Esophagus muscularis mucosa (tissue), 4 donors: ENCODE data around the gene SLC16A12. TPM values are rescaled to one million over a fixed set of nuclear protein-coding genes. Genes with fewer than 3 reads are reported as not detected.
A peak's percentile ranks its signal among the peaks of the same experiment; 100 is the strongest.
"Not testable (repeated sequence)": the region's sequence is repeated elsewhere in the genome, so short reads cannot be mapped to it uniquely, and the experiment has no call there.

Source experiments
- DNase-seq: peaks from one replicate; pipeline ENCODE4 v3.0.0-alpha.2; 2017; ENCODE audit errors: extremely low spot score
- H3K27ac ChIP-seq, 4 donors: fragments of 200-600 bp; sonication (generic); replicated peaks in 1 of 4; 1 replicate in 3 of 4; 2 replicates in 1 of 4; pipeline ENCODE4 v1.5.1; 2016 to 2019; ENCODE audit warnings: mild to moderate bottlenecking in 1 of 4
- H3K27me3 ChIP-seq, 4 donors: fragments of 200-600 bp; sonication (generic); one replicate each; pipeline versions ENCODE4 v1.5.1 to v1.6.0; 2016 to 2019
- H3K36me3 ChIP-seq, 4 donors: fragments of 200-600 bp; sonication (generic); one replicate each; pipeline ENCODE4 v1.5.1; 2016 to 2019
- H3K4me1 ChIP-seq, 4 donors: fragments of 200-600 bp; sonication (generic); one replicate each; pipeline ENCODE4 v1.5.1; 2016 to 2019
- H3K4me3 ChIP-seq, 4 donors: fragments of 200-600 bp; sonication (generic); 1 replicate in 2 of 4; 2 replicates in 2 of 4; pipeline ENCODE4 v1.5.1; 2016 to 2019; ENCODE audit warnings: mild to moderate bottlenecking in 4 of 4, moderate library complexity in 1 of 4
- H3K9me3 ChIP-seq, 4 donors: fragments of 200-600 bp; sonication (generic); 1 replicate in 3 of 4; 2 replicates in 1 of 4; pipeline ENCODE4 v1.5.1; 2016 to 2019
- CTCF ChIP-seq, 3 experiments: fragments of 200-600 bp in 2 of 3; fragments of 450-650 bp in 1 of 3; sonication (generic) in 2 of 3; IDR thresholded peaks; one replicate each; pipeline ENCODE4 v1.5.1; 2017 to 2019; ENCODE audit warnings: antibody characterized with exemption in 3 of 3, mild to moderate bottlenecking in 2 of 3, moderate library complexity in 1 of 3
- EP300 ChIP-seq: sonication (generic); formaldehyde crosslinking; IDR thresholded peaks from one replicate; pipeline ENCODE4 v1.6.1; 2017; ENCODE audit warnings: antibody characterized with exemption
- POLR2A ChIP-seq: fragments of 450-650 bp; IDR thresholded peaks from one replicate; pipeline ENCODE4 v1.6.1; 2017; ENCODE audit warnings: antibody characterized with exemption, moderate library complexity, mild to moderate bottlenecking, low read depth
- POLR2AphosphoS5 ChIP-seq, 2 donors: sonication (generic); formaldehyde crosslinking; IDR thresholded peaks; one replicate each; pipeline ENCODE4 v1.6.1; 2017; ENCODE audit warnings: antibody characterized with exemption in 2 of 2
- WGBS: methylation state at CpG from one replicate; pipeline ENCODE4 v1.1.5; 2018; 5-methylcytosine and 5-hydroxymethylcytosine counted together
- intact Hi-C: fragments of 100-400 bp; cut with DNase I; formaldehyde crosslinking; loops from one replicate; pipeline ENCODE4 v1.15.1; 2023
- total RNA-seq, 4 donors: library from RNA; depleted of rRNA; stranded (reverse); fragments of >200 nt; gene quantifications; one replicate each; pipeline versions ENCODE4 v1.1.0 to v1.2.1, GENCODE V29; 2016

SLC16A12 gene
- total RNA-seq, 4 donors from 2014 or later = 0.83 to 2.2 (median 1.9) TPM

GRCh38 chr10:89413398-89413912 lies 121.9 kb downstream of the SLC16A12 start:
- DNase-seq = no peak
- no peaks in the 10 kb centered on the region for H3K27me3 ChIP-seq
- H3K4me1 ChIP-seq = peaks cover 26 to 43% (median 35%) of the 10 kb centered on the region in 4 donors
- no peak for TF ChIP-seq EP300
- TF ChIP-seq CTCF (IDR thresholded peaks at IDR 0.05) = no peak
- TF ChIP-seq POLR2A = no peak
- no peak for TF ChIP-seq POLR2AphosphoS5 (IDR thresholded peaks at IDR 0.05)
- WGBS = 93% methylated on average over 7 of the region's 7 CpGs
- peak overlapping the region; percentile 95 to 99 (median 96) for H3K27ac ChIP-seq
- intact Hi-C loops = no loop called here
- peaks cover 0 to 12% (median 3%) of the 10 kb centered on the region in 4 donors for H3K36me3 ChIP-seq
- H3K9me3 ChIP-seq = no peaks in the 10 kb centered on the region
- peak overlapping the region; percentile 84 to 97 (median 88) for H3K4me3 ChIP-seq

- H3K9me3 ChIP-seq, H3K4me3 ChIP-seq, H3K36me3 ChIP-seq, H3K27me3 ChIP-seq, H3K27ac ChIP-seq, DNase-seq, intact Hi-C loops: not testable (repeated sequence)
- 79% methylated on average over 10 of the region's 10 CpGs for WGBS
- peaks cover 15 to 32% (median 25%) of the 10 kb centered on the region in 4 donors for H3K4me1 ChIP-seq
Measured at GRCh38 chr10:89412276-89412675, 123.1 kb downstream of the SLC16A12 start.

GRCh38 chr10:89411135-89411534 lies 124.3 kb downstream of the SLC16A12 start:
- 86% methylated on average over 2 of the region's 2 CpGs for WGBS
- H3K4me3 ChIP-seq, H3K36me3 ChIP-seq, DNase-seq, H3K27ac ChIP-seq, intact Hi-C loops, H3K27me3 ChIP-seq, H3K9me3 ChIP-seq: not testable (repeated sequence)
- peaks cover 11 to 20% (median 18%) of the 10 kb centered on the region in 4 donors for H3K4me1 ChIP-seq

- H3K27me3 ChIP-seq, H3K9me3 ChIP-seq, DNase-seq, H3K27ac ChIP-seq, intact Hi-C loops, H3K4me3 ChIP-seq, H3K36me3 ChIP-seq: not testable (repeated sequence)
- peaks cover 5 to 14% (median 12%) of the 10 kb centered on the region in 4 donors for H3K4me1 ChIP-seq
- 85% methylated on average over 5 of the region's 5 CpGs for WGBS
Measured at GRCh38 chr10:89410551-89410950, 124.8 kb downstream of the SLC16A12 start.

- not testable (repeated sequence) for DNase-seq
Measured at GRCh38 chr10:89409282-89409681, 126.1 kb downstream of the SLC16A12 start.

GRCh38 chr10:89407792-89408191 lies 127.6 kb downstream of the SLC16A12 start:
- Histone ChIP-seq H3K36me3 (peaks cover 0 to 26% (median 10%) of the 10 kb centered on the region in 4 donors), H3K4me1 (peaks cover 0 to 14% (median 11%) of the 10 kb centered on the region in 4 donors)
- intact Hi-C loops, H3K9me3 ChIP-seq, H3K4me3 ChIP-seq, H3K27ac ChIP-seq, H3K27me3 ChIP-seq: not testable (repeated sequence)
- DNase-seq = peak; percentile 57
- 90% methylated on average over 2 of the region's 3 CpGs for WGBS

More at GRCh38 chr10:89409282-89409681, 126.1 kb downstream of the SLC16A12 start:
- 94% methylated on average over 5 of the region's 5 CpGs for WGBS
- intact Hi-C loops, H3K9me3 ChIP-seq, H3K27me3 ChIP-seq, H3K4me3 ChIP-seq, H3K27ac ChIP-seq: not testable (repeated sequence)
- peaks cover 0 to 11% (median 2%) of the 10 kb centered on the region in 4 donors for H3K36me3 ChIP-seq
- peaks cover 5 to 18% (median 15%) of the 10 kb centered on the region in 4 donors for H3K4me1 ChIP-seq

GRCh38 chr10:89406178-89406577 lies 129.2 kb downstream of the SLC16A12 start:
- DNase-seq = peak; percentile 50
- Histone ChIP-seq H3K36me3 (peaks cover 0 to 35% (median 16%) of the 10 kb centered on the region in 4 donors), H3K4me1 (peaks cover 0 to 14% (median 11%) of the 10 kb centered on the region in 4 donors)
- intact Hi-C loops, H3K27ac ChIP-seq, H3K4me3 ChIP-seq, H3K9me3 ChIP-seq, H3K27me3 ChIP-seq: not testable (repeated sequence)
- 98% methylated on average over 9 of the region's 9 CpGs for WGBS
